BE2C (cell line): Measurements from ENCODE around the gene TMEM178B. TPM values are rescaled to one million over a fixed set of nuclear protein-coding genes. Genes with fewer than 3 reads are reported as not detected.
"Not testable (repeated sequence)": the region's sequence is repeated elsewhere in the genome, so short reads cannot be mapped to it uniquely, and the experiment has no call there.

ENCODE experiments used
- DNase-seq: peaks from one replicate; pipeline ENCODE4 v3.0.0-alpha.2; 2020
- H3K27me3 ChIP-seq: fragments of 250-450 bp; sonication (Bioruptor Pico); 2 replicates; pipeline ENCODE4 v1.5.1; 2020; ENCODE audit warnings: mild to moderate bottlenecking
- H3K36me3 ChIP-seq: fragments of 250-450 bp; sonication (Bioruptor Pico); 2 replicates; pipeline ENCODE4 v1.5.1; 2020; ENCODE audit warnings: mild to moderate bottlenecking
- H3K4me1 ChIP-seq: fragments of 250-450 bp; sonication (Bioruptor Pico); 2 replicates; pipeline ENCODE4 v1.5.1; 2020
- H3K4me3 ChIP-seq: 2 replicates; pipeline ENCODE4 v1.5.1; 2011; ENCODE audit warnings: low read depth, low read length
- H3K9me3 ChIP-seq: fragments of 250-450 bp; sonication (Bioruptor Pico); 2 replicates; pipeline ENCODE4 v1.5.1; 2020
- CTCF ChIP-seq: IDR thresholded peaks from 2 replicates; pipeline ENCODE4 v1.5.1; 2012; ENCODE audit warnings: mild to moderate bottlenecking, low read depth, low read length
- polyA plus RNA-seq: library from polyadenylated mRNA; unstranded; fragments of >200 nt; gene quantifications from one replicate; pipeline ENCODE4 v1.2.1, GENCODE V29; 2012; ENCODE audit warnings: low read depth, missing spikeins; ENCODE audit not compliant: insufficient read length, insufficient read depth

Gene TMEM178B
- 12.2 TPM for polyA plus RNA-seq

- no peaks in the 10 kb centered on the region; the same call in 1 of the 2 replicates for H3K4me1 ChIP-seq
- no peaks in the 10 kb centered on the region for H3K27me3 ChIP-seq
- H3K36me3 ChIP-seq = no peaks in the 10 kb centered on the region
- peak within 1 kb of the TSS; percentile 94 for H3K4me3 ChIP-seq
- no peaks in the 10 kb centered on the region for H3K9me3 ChIP-seq
- no peak for TF ChIP-seq CTCF
- DNase-seq = peak; percentile 63
These were observed at the start of gene TMEM178B for GRCh38 chr7:141073641-141074161. TMEM178B (plus strand) TSS chr7:141074064.

- H3K9me3 ChIP-seq = peaks cover 6% of the 10 kb centered on the region
- H3K36me3 ChIP-seq = no peaks in the 10 kb centered on the region
- no peaks in the 10 kb centered on the region for H3K27me3 ChIP-seq
- no peaks in the 10 kb centered on the region for H3K4me1 ChIP-seq
- TF ChIP-seq CTCF = no peak
- no peak for DNase-seq
- H3K4me3 ChIP-seq = no peak overlapping the region
These were observed 49.2 kb upstream of the TMEM178B start for GRCh38 chr7:141024668-141025067.

GRCh38 chr7:141027043-141027442, 46.8 kb upstream of the TMEM178B start:
- no peak overlapping the region for H3K4me3 ChIP-seq
- H3K9me3 ChIP-seq = peaks cover 6% of the 10 kb centered on the region
- no peaks in the 10 kb centered on the region for H3K36me3 ChIP-seq
- no peaks in the 10 kb centered on the region for H3K27me3 ChIP-seq
- TF ChIP-seq CTCF = peak; percentile 30; the same call in 1 of the 2 replicates
- H3K4me1 ChIP-seq = no peaks in the 10 kb centered on the region
- DNase-seq = no peak

- Histone ChIP-seq H3K9me3 (peaks cover 6% of the 10 kb centered on the region), H3K27me3 (no peaks in the 10 kb centered on the region), H3K36me3 (no peaks in the 10 kb centered on the region), H3K4me3 (no peak overlapping the region), H3K4me1 (no peaks in the 10 kb centered on the region)
- DNase-seq = no peak
- no peak for TF ChIP-seq CTCF
These were observed 45.1 kb upstream of the TMEM178B start for GRCh38 chr7:141028767-141029166.

GRCh38 chr7:141032539-141033323, 41.1 kb upstream of the TMEM178B start:
- not testable (repeated sequence) for DNase-seq, H3K4me1 ChIP-seq, H3K4me3 ChIP-seq, H3K36me3 ChIP-seq, H3K9me3 ChIP-seq, H3K27me3 ChIP-seq

GRCh38 chr7:141038100-141038499, 35.8 kb upstream of the TMEM178B start:
- DNase-seq, H3K27me3 ChIP-seq, H3K9me3 ChIP-seq, H3K4me1 ChIP-seq, H3K4me3 ChIP-seq, H3K36me3 ChIP-seq: not testable (repeated sequence)

- no peak for TF ChIP-seq CTCF
- Histone ChIP-seq H3K9me3 (no peaks in the 10 kb centered on the region; the same call in 1 of the 2 replicates), H3K27me3 (no peaks in the 10 kb centered on the region), H3K4me3 (no peak overlapping the region), H3K36me3 (no peaks in the 10 kb centered on the region), H3K4me1 (no peaks in the 10 kb centered on the region)
- no peak for DNase-seq
These were observed 34.5 kb upstream of the TMEM178B start for GRCh38 chr7:141039376-141039775.
